Stimulated activated CD4-positive, alpha-beta T cell treated with anti-CD3 and anti-CD28 coated beads, Interleukin-4, amount 100 ng/mL, for 1 hour (primary cell): ENCODE measurements around the gene LRCH1.
"Not testable (repeated sequence)": the region's sequence is repeated elsewhere in the genome, so short reads cannot be mapped to it uniquely, and the experiment has no call there.

Experiments
- DNase-seq: peaks from one replicate; pipeline ENCODE4 v3.0.0-alpha.2; 2020

Gene LRCH1

GRCh38 chr13:46552889-46553520 lies at the start of gene LRCH1:
Gene LRCH1 (plus strand): TSS chr13:46553170. CDS start chr13:46553397, 227 bp downstream.
- peak; percentile 88 for DNase-seq

GRCh38 chr13:46504036-46504435 lies 48.9 kb upstream of the LRCH1 start:
- DNase-seq = no peak

GRCh38 chr13:46507981-46508380 lies 45.0 kb upstream of the LRCH1 start:
- no peak for DNase-seq

GRCh38 chr13:46509981-46510380 lies 43.0 kb upstream of the LRCH1 start:
- no peak for DNase-seq

GRCh38 chr13:46515803-46516202 lies 37.2 kb upstream of the LRCH1 start:
- DNase-seq = no peak

- no peak for DNase-seq
Observed at GRCh38 chr13:46516599-46517338, 36.2 kb upstream of the LRCH1 start.

GRCh38 chr13:46517748-46518147 lies 35.2 kb upstream of the LRCH1 start:
- not testable (repeated sequence) for DNase-seq

GRCh38 chr13:46519182-46519581 lies 33.8 kb upstream of the LRCH1 start:
- no peak for DNase-seq

GRCh38 chr13:46520166-46520565 lies 32.8 kb upstream of the LRCH1 start:
- no peak for DNase-seq

- DNase-seq = no peak
Observed at GRCh38 chr13:46521486-46521885, 31.5 kb upstream of the LRCH1 start.

- no peak for DNase-seq
Observed at GRCh38 chr13:46521921-46522747, 30.8 kb upstream of the LRCH1 start.

GRCh38 chr13:46522748-46523030 lies 30.3 kb upstream of the LRCH1 start:
- no peak for DNase-seq

GRCh38 chr13:46523972-46524752 lies 28.8 kb upstream of the LRCH1 start:
- DNase-seq = no peak

GRCh38 chr13:46526100-46526735 lies 26.8 kb upstream of the LRCH1 start:
- DNase-seq = no peak

GRCh38 chr13:46526740-46527139 lies 26.2 kb upstream of the LRCH1 start:
- DNase-seq = no peak

GRCh38 chr13:46527237-46527636 lies 25.7 kb upstream of the LRCH1 start:
- no peak for DNase-seq

- DNase-seq = no peak
Observed at GRCh38 chr13:46529216-46529919, 23.6 kb upstream of the LRCH1 start.

- no peak for DNase-seq
Observed at GRCh38 chr13:46530084-46530935, 22.7 kb upstream of the LRCH1 start.

- no peak for DNase-seq
Observed at GRCh38 chr13:46531953-46532352, 21.0 kb upstream of the LRCH1 start.

GRCh38 chr13:46535002-46535401 lies 18.0 kb upstream of the LRCH1 start:
- DNase-seq = no peak

GRCh38 chr13:46535825-46536224 lies 17.1 kb upstream of the LRCH1 start:
- DNase-seq = no peak
